ENCODE results near the gene PCED1A.

Gene PCED1A

DNA sequence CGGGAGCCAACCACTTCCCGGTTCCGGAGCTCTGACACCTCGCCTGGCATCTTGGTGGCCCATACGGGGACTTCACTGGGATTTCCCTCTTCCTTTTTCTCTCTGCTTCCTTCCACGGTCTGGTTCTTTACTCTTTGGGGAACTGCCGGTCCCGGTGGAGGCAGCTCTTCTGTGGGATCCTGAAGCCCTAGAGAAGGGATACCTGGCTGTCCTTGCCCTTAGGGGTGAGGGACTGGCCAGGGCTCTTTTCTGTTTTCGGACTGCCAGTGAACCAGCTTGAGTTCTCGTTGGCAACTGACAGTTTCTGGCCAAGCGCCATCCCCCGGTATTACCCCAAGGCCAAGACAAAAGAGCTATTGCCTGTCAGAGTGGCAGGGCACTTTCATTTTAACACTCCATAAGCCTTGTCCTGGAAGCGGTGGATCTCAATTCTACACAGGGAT lies 39.1 kb downstream of the PCED1A start:
- DNase-seq (ENCODE audit: extremely low read depth, low read depth), result no peak

DNA sequence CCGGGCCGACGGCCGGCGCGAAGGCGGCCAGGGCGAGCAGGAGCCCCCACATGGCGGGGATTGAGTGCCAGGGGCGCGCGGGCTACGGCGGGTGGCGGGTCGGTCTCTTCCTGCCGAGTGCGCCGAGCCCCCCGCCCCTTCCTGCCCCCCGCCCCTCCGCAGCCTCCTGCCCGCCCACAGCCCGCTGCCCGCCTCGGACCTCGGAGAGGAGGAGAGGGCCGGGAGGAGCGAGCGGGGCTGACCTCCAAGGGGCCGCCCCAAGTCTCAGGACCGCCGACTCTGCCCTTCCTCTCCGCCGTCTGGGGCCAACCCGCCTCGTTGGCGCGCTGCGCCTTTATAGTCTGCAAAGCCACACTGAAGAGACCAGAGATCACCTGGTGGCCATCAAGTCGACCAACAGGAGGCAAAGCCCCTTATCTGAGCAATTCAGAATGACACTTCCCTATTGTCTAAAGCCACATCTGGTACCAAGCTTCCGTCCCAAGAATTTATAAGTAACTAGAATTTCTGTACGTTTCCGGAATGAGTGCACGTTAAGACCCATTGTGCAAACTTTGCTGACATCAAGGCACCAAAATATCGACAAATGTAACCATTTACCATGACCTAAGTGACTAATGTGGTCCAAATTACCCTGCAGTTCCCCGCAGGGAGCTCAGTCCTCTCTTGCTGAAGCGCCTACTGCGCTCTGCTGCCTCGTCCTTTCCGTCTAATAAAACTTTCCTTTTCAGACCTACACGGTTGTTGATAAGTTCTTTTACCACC lies 39.8 kb downstream of the PCED1A start, which contains the start of gene CPXM1:
Gene CPXM1 (minus strand): TSS at position 107 of the 765 bp plus-strand sequence. CDS start 55 bp downstream, at position 52.
- TF ChIP-seq, protein P1, sequence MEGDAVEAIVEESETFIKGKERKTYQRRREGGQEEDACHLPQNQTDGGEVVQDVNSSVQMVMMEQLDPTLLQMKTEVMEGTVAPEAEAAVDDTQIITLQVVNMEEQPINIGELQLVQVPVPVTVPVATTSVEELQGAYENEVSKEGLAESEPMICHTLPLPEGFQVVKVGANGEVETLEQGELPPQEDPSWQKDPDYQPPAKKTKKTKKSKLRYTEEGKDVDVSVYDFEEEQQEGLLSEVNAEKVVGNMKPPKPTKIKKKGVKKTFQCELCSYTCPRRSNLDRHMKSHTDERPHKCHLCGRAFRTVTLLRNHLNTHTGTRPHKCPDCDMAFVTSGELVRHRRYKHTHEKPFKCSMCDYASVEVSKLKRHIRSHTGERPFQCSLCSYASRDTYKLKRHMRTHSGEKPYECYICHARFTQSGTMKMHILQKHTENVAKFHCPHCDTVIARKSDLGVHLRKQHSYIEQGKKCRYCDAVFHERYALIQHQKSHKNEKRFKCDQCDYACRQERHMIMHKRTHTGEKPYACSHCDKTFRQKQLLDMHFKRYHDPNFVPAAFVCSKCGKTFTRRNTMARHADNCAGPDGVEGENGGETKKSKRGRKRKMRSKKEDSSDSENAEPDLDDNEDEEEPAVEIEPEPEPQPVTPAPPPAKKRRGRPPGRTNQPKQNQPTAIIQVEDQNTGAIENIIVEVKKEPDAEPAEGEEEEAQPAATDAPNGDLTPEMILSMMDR (IDR thresholded peaks at IDR 0.05; ENCODE audit: low read depth, low read length), result no peak
- no peak for DNase-seq (ENCODE audit: extremely low read depth, low read depth)

More for the DNA sequence above, 39.1 kb downstream of the PCED1A start:
- TF ChIP-seq, protein P1 (IDR thresholded peaks at IDR 0.05; ENCODE audit: low read depth, low read length), result no peak

DNA sequence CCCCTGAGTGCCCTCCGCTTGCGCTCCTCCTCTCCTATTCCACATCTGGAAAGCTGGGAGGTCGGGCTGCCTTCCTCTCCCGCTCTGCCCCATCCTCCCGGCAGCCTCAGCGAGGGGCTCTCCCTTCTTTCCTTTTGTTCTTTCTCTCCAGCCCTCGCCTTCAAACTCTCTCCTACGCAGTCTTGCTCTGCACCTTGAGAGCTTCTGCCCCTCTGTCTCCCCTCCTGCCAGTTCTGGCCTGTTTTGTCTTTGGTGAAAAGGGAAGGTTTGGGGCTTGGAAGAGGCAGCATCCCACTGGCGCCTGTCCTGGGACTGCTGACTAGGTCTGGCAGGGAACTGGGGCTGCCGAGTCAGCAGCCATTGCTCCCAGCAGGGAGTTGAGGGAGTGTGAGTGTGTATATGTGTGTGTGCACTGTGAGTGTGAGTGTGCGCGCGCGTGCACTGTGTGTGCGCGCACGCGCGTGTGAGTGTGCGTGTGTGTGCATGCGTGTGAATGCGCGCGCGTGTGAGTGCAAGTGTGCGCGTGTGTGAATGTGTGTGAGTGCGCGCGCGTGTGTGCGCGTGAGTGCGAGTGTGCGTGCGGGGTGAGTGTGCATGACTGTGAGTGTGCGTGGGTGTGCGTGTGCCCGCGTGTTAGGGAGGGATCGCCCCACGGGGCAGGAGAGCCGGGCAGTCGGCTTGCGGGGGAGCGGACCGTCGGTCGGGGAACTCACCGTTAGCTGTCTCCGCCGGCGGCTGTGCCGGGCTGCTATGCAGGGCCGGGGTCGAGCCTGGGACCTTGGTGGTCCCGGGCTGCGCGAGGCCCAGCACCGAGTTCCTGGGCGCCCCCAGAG lies 40.6 kb downstream of the PCED1A start:
- TF ChIP-seq, protein P1 (IDR thresholded peaks at IDR 0.05; ENCODE audit: low read depth, low read length), result no peak
- DNase-seq (ENCODE audit: extremely low read depth, low read depth), result no peak

DNA sequence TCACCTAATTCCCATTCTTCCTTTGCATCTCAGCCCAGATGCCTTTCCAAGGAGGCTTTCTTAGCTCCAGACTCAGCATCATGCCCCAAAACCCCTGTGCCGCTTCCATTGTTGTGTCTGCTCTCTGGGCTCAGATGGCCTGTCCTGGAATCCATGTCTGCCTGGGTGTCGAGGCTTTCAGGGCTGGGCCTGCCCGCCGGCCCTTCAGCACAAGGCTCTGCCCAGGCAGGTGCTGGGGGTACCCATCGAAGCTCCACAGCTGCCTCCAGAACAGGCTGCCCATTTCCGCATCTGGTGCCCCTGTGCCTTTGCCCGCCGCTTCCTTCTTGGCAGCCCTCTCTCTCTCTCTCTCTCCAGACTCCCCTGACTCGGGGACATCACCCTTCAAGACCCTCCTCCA lies 41.2 kb downstream of the PCED1A start:
- TF ChIP-seq, protein P1 (IDR thresholded peaks at IDR 0.05; ENCODE audit: low read depth, low read length), result no peak
- no peak for DNase-seq (ENCODE audit: extremely low read depth, low read depth)

DNA sequence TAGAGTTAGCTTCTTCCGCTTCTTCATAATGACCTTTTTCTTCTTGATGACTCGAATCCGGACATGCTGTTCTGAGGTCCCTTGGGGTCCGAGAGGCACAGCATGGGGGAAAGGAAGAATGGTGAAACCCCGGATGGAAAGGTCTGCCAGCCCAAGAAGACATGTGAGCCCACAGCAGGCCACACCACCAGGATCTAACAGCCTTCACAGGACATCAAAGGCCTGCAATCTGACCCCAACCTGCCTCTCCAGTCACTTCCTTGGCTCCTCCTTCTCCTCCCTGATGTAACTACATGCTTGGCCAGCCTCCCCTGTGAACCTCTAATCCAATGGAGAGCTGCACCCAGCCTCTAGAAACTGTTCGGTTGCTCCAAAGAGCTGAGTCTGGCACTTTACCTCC lies 41.6 kb downstream of the PCED1A start:
- no peak for DNase-seq (ENCODE audit: extremely low read depth, low read depth)
- TF ChIP-seq, protein P1 (IDR thresholded peaks at IDR 0.05; ENCODE audit: low read depth, low read length), result no peak

DNA sequence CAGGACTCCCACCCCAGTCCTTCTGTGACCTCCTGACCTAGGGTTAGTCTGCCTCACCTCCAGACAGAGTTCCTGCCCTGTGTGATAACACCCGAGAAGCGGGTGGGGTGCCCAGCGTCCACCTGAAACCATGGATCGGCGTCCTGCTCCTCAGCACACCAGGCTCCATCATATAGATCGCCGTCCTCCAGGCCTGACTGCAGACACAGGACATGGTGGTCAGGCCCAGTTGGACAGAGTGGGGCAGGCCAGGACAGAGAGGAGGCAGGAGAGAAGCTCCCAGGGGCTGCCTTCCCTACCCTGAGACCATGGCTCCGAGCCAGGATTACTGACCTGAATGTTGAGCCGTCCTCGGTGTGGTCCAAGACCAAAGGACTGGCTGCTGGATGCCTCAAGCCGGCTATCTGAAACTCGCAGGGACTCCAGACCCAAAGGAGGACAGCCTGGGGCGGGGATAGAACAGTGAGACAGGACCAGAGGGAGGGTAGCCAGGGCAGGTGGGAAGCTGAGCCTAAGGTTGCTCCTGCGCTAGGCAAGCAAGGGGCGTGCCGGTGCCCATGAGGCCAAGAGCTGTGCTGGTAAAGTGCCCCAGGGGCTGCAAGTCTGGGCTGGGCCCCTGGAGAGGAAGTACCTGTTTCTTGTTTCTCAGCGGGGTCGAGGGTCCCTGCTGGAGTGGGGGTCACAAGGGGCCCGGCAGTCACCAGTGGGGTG lies 42.2 kb downstream of the PCED1A start:
- TF ChIP-seq, protein P1 (IDR thresholded peaks at IDR 0.05; ENCODE audit: low read depth, low read length), result no peak
- DNase-seq (ENCODE audit: extremely low read depth, low read depth), result no peak

All from AG09319 (cell line).